ENCODE data around the gene AADACL2. TPM values are rescaled to one million over a fixed set of nuclear protein-coding genes. Genes with fewer than 3 reads are reported as not detected.

The AADACL2 gene
- total and polyA plus RNA-seq, 2 of the 4 experiments (the other 2 are of a cell fraction) = not detected

DNA sequence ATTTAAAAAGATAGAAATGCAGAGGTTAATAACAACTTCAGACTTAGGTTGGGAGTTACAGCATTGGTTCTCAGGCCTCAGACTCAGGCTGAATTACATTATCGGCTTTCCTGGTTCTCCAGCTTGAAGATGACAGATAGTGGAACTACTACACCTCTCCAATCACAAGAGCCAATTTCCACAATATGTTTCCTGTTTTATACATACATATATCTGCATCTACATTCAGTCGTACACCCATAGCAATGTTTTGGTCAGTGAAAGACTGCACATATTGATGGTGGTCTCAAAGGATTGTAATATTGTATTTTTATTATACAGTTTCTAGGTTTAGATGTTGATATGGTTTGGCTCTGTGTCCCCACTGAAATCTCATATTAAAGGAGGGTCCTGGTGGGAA, 35.4 kb downstream of the AADACL2 start:
- H4K8ac ChIP-seq (ENCODE audit: low read depth in 2 of 2, low read length in 2 of 2) = no peak overlapping the region
- H4K5ac ChIP-seq (ENCODE audit: low read depth, low read length) = no peak overlapping the region
- no peaks in the 10 kb centered on the region for H3K9me3 ChIP-seq (ENCODE audit: control insufficient read depth, insufficient read depth, low read length)
- no peak overlapping the region for H2BK20ac ChIP-seq (ENCODE audit: low read depth, low read length)
- no peak overlapping the region for H2AK9ac ChIP-seq (replicated peaks; ENCODE audit: low read depth, low read length, poor library complexity)
- dilution Hi-C loops (cut with HindIII; ENCODE audit: low sequenced_read_pairs, unreplicated experiment) = no loop called here
- H3K4me2 ChIP-seq (ENCODE audit: low read depth, low read length) = no peak overlapping the region
- H3K56ac ChIP-seq (ENCODE audit: extremely low read depth, insufficient read depth, low read length) = no peak overlapping the region
- ChIA-PET POLR2A (ENCODE audit: unreplicated experiment) (no interaction called here), CTCF (no interaction called here)
- H3K4me1 ChIP-seq (ENCODE audit: control insufficient read depth, insufficient read depth, low read length) = no peaks in the 10 kb centered on the region
- H3K9me1 ChIP-seq (ENCODE audit: insufficient read depth, low read length) = no peaks in the 10 kb centered on the region
- WGBS, 2 experiments (ENCODE audit: extremely low coverage in 2 of 2, insufficient read length in 1 of 2) = 100% methylated on average over 1 of the region's 2 CpGs; no CpG with 5 or more reads in 1 of the 2 experiments
- intact Hi-C loops (cut with micrococcal nuclease) = no loop called here
- no peak overlapping the region for H4K91ac ChIP-seq (ENCODE audit: insufficient read depth, low read depth, low read length)
- H3K79me1 ChIP-seq (ENCODE audit: low read depth in 1 of 2, low read length in 2 of 2) = no peaks in the 10 kb centered on the region
- no peaks in the 10 kb centered on the region for H3K36me3 ChIP-seq (ENCODE audit: control insufficient read depth, insufficient read depth, low read length)
- no peaks in the 10 kb centered on the region for H4K20me1 ChIP-seq (ENCODE audit: insufficient read depth, low read length)
- H2AK5ac ChIP-seq (ENCODE audit: low read depth, low read length) = no peak overlapping the region
- no peak overlapping the region for H2BK120ac ChIP-seq (ENCODE audit: low read depth, low read length)
- no peak overlapping the region for H2AFZ ChIP-seq (replicated peaks; ENCODE audit: low read length, poor library complexity)
- no peak overlapping the region for H3K18ac ChIP-seq (ENCODE audit: low read depth, low read length)
- H3K9ac ChIP-seq (ENCODE audit: low read depth, low read length) = no peak overlapping the region
- H3K23ac ChIP-seq (ENCODE audit: low read depth, low read length) = no peak overlapping the region
- no peak overlapping the region for H3K27ac ChIP-seq (ENCODE audit: insufficient read depth, low read length)
- H2BK5ac ChIP-seq (ENCODE audit: low read depth, low read length, poor library complexity, severe bottlenecking) = no peak overlapping the region
- ATAC-seq (ENCODE audit: low read depth) = no peak
- BruUV-seq (replicated peaks) = no TSS peak
- DNase-seq = no peak
- in situ Hi-C loops (cut with MboI; ENCODE audit: low sequenced_read_pairs) = no loop called here
- no peak overlapping the region for H2BK15ac ChIP-seq (ENCODE audit: low read depth, low read length)
- no peak overlapping the region for H3K4me3 ChIP-seq (ENCODE audit: insufficient read depth, low read depth, low read length)
- no peak overlapping the region for H3K14ac ChIP-seq (replicated peaks; ENCODE audit: low read depth, low read length)
- no peaks in the 10 kb centered on the region for H3K27me3 ChIP-seq (ENCODE audit: control insufficient read depth, insufficient read depth, low read length)
- TF ChIP-seq, protein P1, sequence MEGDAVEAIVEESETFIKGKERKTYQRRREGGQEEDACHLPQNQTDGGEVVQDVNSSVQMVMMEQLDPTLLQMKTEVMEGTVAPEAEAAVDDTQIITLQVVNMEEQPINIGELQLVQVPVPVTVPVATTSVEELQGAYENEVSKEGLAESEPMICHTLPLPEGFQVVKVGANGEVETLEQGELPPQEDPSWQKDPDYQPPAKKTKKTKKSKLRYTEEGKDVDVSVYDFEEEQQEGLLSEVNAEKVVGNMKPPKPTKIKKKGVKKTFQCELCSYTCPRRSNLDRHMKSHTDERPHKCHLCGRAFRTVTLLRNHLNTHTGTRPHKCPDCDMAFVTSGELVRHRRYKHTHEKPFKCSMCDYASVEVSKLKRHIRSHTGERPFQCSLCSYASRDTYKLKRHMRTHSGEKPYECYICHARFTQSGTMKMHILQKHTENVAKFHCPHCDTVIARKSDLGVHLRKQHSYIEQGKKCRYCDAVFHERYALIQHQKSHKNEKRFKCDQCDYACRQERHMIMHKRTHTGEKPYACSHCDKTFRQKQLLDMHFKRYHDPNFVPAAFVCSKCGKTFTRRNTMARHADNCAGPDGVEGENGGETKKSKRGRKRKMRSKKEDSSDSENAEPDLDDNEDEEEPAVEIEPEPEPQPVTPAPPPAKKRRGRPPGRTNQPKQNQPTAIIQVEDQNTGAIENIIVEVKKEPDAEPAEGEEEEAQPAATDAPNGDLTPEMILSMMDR (conservative IDR thresholded peaks at IDR 0.05; ENCODE audit: low read depth, low read length) = no peak
- TF ChIP-seq, protein P2, sequence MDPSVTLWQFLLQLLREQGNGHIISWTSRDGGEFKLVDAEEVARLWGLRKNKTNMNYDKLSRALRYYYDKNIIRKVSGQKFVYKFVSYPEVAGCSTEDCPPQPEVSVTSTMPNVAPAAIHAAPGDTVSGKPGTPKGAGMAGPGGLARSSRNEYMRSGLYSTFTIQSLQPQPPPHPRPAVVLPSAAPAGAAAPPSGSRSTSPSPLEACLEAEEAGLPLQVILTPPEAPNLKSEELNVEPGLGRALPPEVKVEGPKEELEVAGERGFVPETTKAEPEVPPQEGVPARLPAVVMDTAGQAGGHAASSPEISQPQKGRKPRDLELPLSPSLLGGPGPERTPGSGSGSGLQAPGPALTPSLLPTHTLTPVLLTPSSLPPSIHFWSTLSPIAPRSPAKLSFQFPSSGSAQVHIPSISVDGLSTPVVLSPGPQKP (IDR thresholded peaks at IDR 0.05; ENCODE audit: borderline replicate concordance, low read depth, low read length) = no peak
- no peak for TF ChIP-seq FOS (IDR thresholded peaks at IDR 0.05; ENCODE audit: low read depth, low read length)
- no peak overlapping the region for H3K4ac ChIP-seq (ENCODE audit: low read depth, low read length)
